HEK293T (cell line): ENCODE data around the gene TMTC3.

Experiments
- FOXK2 ChIP-seq: fragments of 450-650 bp; IDR thresholded peaks from 2 replicates; pipeline ENCODE4 v1.6.1; 2016; ENCODE audit warnings: mild to moderate bottlenecking
- HDGF ChIP-seq: fragments of 450-650 bp; IDR thresholded peaks from 2 replicates; pipeline ENCODE4 v1.6.1; 2017; ENCODE audit warnings: antibody characterized with exemption, borderline replicate concordance
- ZNF384 ChIP-seq: fragments of 450-650 bp; IDR thresholded peaks from 2 replicates; pipeline ENCODE4 v1.6.1; 2016

DNA sequence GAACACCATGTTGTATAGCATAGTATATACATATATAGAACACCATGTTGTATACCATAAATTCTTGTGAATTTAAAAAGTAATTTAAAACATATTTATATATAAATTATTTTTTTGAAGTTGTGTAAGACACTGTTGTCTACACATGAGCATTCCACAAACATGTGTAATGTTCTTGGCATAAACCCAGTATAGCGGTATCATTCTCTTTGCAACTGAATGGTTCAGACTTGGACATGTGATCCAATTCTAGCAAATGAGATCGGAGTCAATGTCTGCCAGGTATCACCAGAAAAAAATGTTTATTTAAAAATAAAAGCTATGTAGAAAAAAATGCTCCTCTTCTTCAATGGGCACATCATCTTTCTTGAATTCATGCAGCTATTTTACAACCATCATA, 34.1 kb upstream of the TMTC3 start:
- TF ChIP-seq FOXK2 (no peak), ZNF384 (no peak), HDGF (no peak)
